GM18498 (cell line): Measurements from ENCODE around the gene TMEM213.

Source experiments
- ATAC-seq: cut with Tn5 transposase; IDR thresholded peaks from one replicate; pipeline ENCODE4 v1.9.1; 2021; ENCODE audit warnings: mild to moderate bottlenecking, moderate library complexity; ENCODE audit not compliant: unreplicated experiment

The TMEM213 gene

DNA sequence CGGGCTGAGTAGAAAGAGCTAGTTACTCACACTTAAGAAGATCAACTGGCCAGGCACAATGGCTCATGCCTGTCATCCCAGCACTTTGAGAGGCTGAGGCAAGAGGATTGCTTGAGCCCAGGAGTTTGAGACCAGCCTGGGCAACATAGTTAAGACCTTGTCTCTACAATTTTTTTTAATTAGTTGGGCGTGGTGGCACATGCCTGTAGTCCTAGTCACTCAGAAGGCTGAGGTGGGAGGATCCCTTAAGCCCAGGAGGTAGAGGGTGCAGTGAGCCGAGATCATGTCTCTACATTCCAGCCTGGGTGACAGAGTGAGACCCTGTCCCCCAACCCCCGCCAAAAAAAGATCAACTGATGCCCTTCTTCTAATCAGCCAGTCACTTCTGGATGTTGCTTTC lies 74.8 kb downstream of the TMEM213 start:
- no peak for ATAC-seq

DNA sequence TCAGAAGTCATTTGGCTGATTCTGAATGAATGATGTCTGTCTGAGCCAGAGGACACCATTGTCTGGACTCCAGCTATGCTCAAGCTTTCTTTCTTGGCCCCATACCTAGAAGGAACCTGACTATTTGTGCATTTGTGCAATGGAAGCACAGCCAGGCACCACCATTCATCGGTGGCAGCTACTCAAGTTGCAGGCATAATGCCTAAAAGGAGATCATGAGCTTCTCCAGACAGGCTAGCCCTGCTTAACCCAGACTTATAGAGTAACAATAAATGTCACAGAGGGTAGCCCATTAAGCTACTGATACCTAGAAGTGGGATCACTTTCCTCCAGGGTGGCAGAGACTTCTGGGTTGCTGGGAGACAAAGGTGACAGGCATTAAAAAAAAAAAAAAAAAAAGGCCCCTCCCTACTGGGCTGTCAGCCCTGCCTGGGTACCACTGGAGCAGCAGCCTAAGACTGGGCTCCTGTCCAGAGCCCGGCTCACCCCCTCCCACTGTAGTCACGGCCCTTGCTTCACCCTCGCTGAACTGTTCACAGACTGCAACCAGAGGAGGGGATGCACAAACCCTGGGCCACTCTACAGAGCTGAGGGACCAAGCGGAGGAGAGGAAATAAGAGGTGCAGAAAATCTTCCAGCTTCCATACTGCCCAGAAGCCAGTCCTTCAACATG lies 75.6 kb downstream of the TMEM213 start:
- ATAC-seq = no peak

DNA sequence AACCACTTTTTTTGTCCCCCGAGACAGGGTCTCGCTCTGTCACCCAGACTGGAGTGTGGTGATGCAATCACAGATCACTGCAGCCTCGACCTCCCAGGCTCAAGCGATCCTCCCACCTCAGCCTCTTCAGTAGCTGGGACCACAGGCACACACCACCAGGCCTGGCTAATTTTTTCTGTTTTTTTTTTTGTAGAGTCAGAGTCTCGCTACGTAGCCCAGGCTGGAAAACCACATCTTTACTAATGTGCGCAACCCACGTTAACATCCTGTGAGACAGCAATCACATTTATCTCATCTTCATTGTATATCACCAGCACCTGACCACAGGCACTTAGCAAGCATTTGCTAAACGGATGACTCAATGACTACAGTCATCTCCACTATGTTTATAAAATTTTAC lies 78.0 kb downstream of the TMEM213 start:
- ATAC-seq = no peak

DNA sequence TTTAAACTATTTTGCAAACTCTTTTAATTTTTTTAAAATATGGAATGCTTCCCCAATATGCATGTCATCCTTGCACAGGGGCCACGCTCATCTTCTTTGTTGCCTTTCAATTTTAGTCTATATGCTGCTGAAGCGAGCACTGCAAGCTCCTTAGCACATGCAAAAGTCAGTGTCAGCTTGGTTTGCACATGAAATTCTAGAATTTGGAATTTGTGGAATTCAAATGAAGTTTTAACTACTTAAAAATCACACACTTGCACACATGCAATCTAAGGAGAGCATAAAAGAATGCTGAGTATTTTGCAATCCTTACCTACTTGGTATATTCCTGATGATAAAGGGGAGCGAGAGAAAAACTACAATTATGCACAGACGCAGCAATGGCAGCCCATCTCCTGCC lies 78.5 kb downstream of the TMEM213 start:
- no peak for ATAC-seq

DNA sequence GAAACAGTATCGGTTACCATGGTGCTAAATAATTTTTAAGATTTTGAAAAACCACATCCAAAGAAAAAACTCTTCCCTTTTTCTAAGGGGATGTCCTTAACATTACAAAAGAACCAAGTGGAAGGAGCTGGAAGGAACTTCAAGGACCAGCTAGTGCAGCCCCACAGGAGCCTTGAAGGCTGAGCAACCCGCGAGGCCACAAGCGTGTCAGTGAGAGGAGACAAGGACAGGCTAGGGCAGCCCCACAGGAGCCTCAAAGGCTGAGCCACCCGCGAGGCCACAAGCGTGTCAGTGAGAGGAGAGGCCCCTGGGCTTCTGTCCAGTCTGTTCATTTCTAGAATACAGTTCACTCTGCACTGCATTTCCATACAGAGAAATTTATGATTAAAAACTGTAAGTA lies 80.3 kb downstream of the TMEM213 start:
- no peak for ATAC-seq

GRCh38 chr7:138878856-138879255 lies 81.1 kb downstream of the TMEM213 start:
- no peak for ATAC-seq

DNA sequence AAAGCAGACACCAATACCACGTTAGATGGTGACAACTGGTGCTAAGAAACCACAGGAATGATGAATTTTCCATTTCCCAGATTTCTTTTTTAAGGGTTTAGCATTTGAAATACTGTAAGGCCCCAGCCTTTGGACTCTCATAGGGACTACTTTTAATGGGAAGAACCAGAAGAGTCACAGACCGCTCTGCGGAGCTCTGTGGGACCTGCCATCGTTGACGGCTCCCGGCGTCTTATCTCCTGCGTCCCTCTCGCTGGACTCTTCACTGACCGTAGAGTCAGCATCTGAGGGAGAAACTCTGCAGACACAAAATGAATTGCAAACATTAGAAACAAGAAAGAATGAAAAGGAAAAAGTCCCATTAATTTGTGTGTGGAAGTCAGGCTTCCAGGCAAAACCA lies 81.6 kb downstream of the TMEM213 start:
- ATAC-seq = no peak

- no peak for ATAC-seq
Observed at GRCh38 chr7:138880881-138881578, 83.2 kb downstream of the TMEM213 start.

DNA sequence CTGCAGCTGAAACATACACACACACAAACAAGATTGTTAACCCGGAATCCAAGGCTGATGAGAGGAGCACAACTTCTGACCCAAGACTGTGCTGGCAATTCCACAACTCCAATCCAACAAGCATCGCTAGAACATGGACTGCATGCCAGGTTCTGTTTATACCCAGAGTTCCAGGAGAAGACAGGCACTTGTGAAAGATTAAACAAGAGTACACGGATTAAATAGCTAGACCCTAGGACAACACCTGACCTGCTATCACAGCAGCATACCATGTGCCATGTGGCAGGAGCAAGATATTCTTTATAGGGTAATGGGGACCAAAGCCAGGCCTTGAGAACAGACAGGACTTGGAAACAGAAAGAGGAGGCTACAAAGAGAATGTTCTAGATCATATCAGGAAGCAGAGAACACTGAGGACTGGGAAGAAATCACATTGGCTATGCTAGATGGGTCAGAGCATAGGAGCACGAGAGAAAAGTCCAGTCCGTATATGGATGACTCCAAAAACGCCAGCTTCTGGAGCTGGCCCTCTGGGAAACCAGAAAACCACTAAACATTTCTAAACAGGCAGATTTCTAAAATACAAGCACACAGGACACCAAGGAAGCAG lies 83.9 kb downstream of the TMEM213 start:
- no peak for ATAC-seq

DNA sequence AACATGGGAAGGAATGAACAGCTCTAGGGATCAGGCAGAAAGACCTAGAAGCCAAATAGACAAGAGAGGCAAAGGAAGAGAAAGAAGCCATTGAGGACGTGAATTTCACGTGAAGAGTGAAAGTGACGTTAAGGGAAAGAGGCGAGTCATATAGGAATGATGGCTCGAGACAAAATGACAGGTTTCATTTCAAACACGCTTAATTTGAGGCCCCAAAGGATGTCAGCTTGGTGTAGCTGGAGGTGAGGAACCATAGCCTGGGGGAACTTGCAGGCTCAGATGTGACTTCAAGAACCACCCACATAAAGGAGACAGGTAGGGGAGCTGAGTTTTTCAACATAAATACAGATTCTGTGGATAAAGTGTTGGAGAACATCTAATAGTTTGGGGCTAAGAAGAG lies 84.5 kb downstream of the TMEM213 start:
- ATAC-seq = no peak

- no peak for ATAC-seq
Observed at GRCh38 chr7:138885383-138886147, 87.8 kb downstream of the TMEM213 start.

GRCh38 chr7:138886501-138886917 lies 88.7 kb downstream of the TMEM213 start:
- ATAC-seq = peak; percentile 84

DNA sequence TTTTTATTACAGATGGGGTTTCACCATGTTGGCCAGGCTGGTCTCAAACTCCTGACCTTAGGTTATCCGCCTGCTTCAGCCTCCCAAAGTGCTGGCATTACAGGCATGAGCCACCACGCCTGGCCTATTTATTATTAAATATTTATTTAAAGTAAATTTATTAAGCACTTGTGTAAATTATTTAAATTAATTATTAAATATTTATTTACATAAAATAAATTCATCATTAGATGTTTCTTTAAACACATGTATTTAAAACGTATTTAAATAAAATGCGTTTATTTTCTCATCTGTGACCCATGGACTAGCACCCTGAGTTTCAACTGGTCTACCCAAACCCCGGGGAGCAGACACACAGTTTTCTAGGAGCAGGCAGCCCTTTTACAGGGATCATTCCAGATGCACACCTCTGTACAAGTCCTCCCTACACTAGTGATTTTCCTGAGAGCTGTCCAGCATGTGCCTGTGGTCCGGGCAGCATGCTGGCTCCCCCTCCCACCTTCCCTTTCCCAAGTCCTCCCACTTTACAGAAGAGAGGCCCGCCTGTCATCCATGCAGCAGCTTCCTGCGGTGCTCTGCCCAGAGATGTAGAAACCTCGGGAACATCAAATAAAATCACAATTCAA lies 89.4 kb downstream of the TMEM213 start:
- no peak for ATAC-seq
